Sigmoid colon (tissue), 7 donors: ENCODE data around the gene ARL5A. TPM values are rescaled to one million over a fixed set of nuclear protein-coding genes. Genes with fewer than 3 reads are reported as not detected.
A peak's percentile ranks its signal among the peaks of the same experiment; 100 is the strongest.

ENCODE experiments used
- DNase-seq: peaks from one replicate; pipeline ENCODE4 v3.0.0-alpha.2; 2019
- H3K27ac ChIP-seq, 4 donors: fragments of 200-600 bp; sonication (generic); one replicate each; pipeline ENCODE4 v1.5.1; 2016 to 2019; ENCODE audit warnings: mild to moderate bottlenecking in 1 of 4
- H3K27me3 ChIP-seq, 3 donors: fragments of 200-600 bp; sonication (generic); one replicate each; pipeline ENCODE4 v1.5.1; 2019; ENCODE audit warnings: mild to moderate bottlenecking in 1 of 3
- H3K36me3 ChIP-seq, 4 donors: fragments of 200-600 bp; sonication (generic); one replicate each; pipeline ENCODE4 v1.5.1; 2016 to 2019
- H3K4me1 ChIP-seq, 4 donors: fragments of 200-600 bp; sonication (generic); one replicate each; pipeline ENCODE4 v1.5.1; 2017 to 2019
- H3K4me3 ChIP-seq, 4 donors: fragments of 200-600 bp; sonication (generic); one replicate each; pipeline ENCODE4 v1.5.1; 2017 to 2019; ENCODE audit warnings: mild to moderate bottlenecking in 2 of 4, moderate library complexity in 1 of 4
- H3K9me3 ChIP-seq, 4 donors: fragments of 200-600 bp in 3 of 4; sonication (generic) in 3 of 4; one replicate each; pipeline versions ENCODE4 v1.5.1 to v1.6.1; 2013 to 2019
- EP300 ChIP-seq, 4 donors: sonication (generic); formaldehyde crosslinking; IDR thresholded peaks; one replicate each; pipeline ENCODE4 v1.6.1; 2017; ENCODE audit warnings: antibody characterized with exemption in 4 of 4
- POLR2A ChIP-seq, 2 donors: fragments of 450-650 bp; IDR thresholded peaks; one replicate each; pipeline ENCODE4 v1.6.1; 2016; ENCODE audit warnings: antibody characterized with exemption in 2 of 2, mild to moderate bottlenecking in 2 of 2, moderate library complexity in 2 of 2
- POLR2AphosphoS5 ChIP-seq, 4 donors: sonication (generic); formaldehyde crosslinking; IDR thresholded peaks; one replicate each; pipeline ENCODE4 v1.6.1; 2017; ENCODE audit warnings: antibody characterized with exemption in 4 of 4
- WGBS, 2 donors: extraction: QIAGEN DNeasy Blood & Tissue Kit; methylation state at CpG; one replicate each; pipeline ENCODE4 v1.1.7; 2013; 5-methylcytosine and 5-hydroxymethylcytosine counted together
- intact Hi-C: fragments of 100-400 bp; cut with DNase I; formaldehyde crosslinking; loops from one replicate; pipeline ENCODE4 v1.15.1; 2023
- polyA plus RNA-seq, 3 donors: library from polyadenylated mRNA; stranded (reverse); fragments of 200-250 nt; gene quantifications; one replicate each; pipeline ENCODE4 v1.2.3, GENCODE V29; 2013
- total RNA-seq, 4 donors: library from RNA; depleted of rRNA; stranded (reverse); fragments of >200 nt; gene quantifications; one replicate each; pipeline ENCODE4 v1.1.0, GENCODE V29; 2016
- TF ChIP-seq, protein P1 (sequence below), 4 experiments: fragments of 450-650 bp in 3 of 4; fragments of 200-600 bp in 1 of 4; IDR thresholded peaks; one replicate each; pipeline ENCODE4 v1.5.1; 2016 to 2019; ENCODE audit warnings: antibody characterized with exemption in 4 of 4, mild to moderate bottlenecking in 3 of 4, moderate library complexity in 2 of 4
- donor health status: healthy with polysubstance abuse.
- donor health status: Bipolar disorder and iron deficiency.
- donor health status: healthy.

Gene ARL5A
- total and polyA plus RNA-seq, 7 donors = 12.7 to 46.4 (median 41.3) TPM

GRCh38 chr2:151830961-151831360 lies 2.7 kb upstream of the ARL5A start:
- Histone ChIP-seq H3K27ac (no peak overlapping the region), H3K36me3 (no peaks in the 10 kb centered on the region), H3K4me1 (peaks cover 0 to 16% (median 10%) of the 10 kb centered on the region in 4 donors), H3K9me3 (no peaks in the 10 kb centered on the region), H3K27me3 (no peaks in the 10 kb centered on the region), H3K4me3 (no peak overlapping the region)
- DNase-seq = no peak
- TF ChIP-seq EP300 (IDR thresholded peaks at IDR 0.05) = no peak
- TF ChIP-seq, protein P1, sequence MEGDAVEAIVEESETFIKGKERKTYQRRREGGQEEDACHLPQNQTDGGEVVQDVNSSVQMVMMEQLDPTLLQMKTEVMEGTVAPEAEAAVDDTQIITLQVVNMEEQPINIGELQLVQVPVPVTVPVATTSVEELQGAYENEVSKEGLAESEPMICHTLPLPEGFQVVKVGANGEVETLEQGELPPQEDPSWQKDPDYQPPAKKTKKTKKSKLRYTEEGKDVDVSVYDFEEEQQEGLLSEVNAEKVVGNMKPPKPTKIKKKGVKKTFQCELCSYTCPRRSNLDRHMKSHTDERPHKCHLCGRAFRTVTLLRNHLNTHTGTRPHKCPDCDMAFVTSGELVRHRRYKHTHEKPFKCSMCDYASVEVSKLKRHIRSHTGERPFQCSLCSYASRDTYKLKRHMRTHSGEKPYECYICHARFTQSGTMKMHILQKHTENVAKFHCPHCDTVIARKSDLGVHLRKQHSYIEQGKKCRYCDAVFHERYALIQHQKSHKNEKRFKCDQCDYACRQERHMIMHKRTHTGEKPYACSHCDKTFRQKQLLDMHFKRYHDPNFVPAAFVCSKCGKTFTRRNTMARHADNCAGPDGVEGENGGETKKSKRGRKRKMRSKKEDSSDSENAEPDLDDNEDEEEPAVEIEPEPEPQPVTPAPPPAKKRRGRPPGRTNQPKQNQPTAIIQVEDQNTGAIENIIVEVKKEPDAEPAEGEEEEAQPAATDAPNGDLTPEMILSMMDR (IDR thresholded peaks at IDR 0.05) = no peak
- no peak for TF ChIP-seq POLR2A (IDR thresholded peaks at IDR 0.05)
- TF ChIP-seq POLR2AphosphoS5 (IDR thresholded peaks at IDR 0.05) = no peak
- intact Hi-C loops = no loop called here
- 52 to 88% methylated on average over 2 of the region's 2 CpGs for WGBS, 2 donors

GRCh38 chr2:151828890-151829324 lies 686 bp upstream of the ARL5A start:
- no peak for TF ChIP-seq POLR2A (IDR thresholded peaks at IDR 0.05)
- TF ChIP-seq, protein P1 (IDR thresholded peaks at IDR 0.05) = no peak
- TF ChIP-seq EP300 (IDR thresholded peaks at IDR 0.05) = no peak
- TF ChIP-seq POLR2AphosphoS5 (IDR thresholded peaks at IDR 0.05) = no peak
- no peaks in the 10 kb centered on the region for H3K36me3 ChIP-seq
- intact Hi-C loops = loop anchor here (2.0 to 5.0 kb wide), 2 partner anchors 57 to 346 kb away; partner anchors contain the start of gene STAM2

GRCh38 chr2:151827564-151828142 lies 568 bp downstream of the ARL5A start:
- intact Hi-C loops = loop anchor here (2.0 to 5.0 kb wide), 2 partner anchors 55 to 347 kb away; partner anchors contain the start of gene STAM2
- H3K4me1 ChIP-seq = peaks cover 0 to 43% (median 29%) of the 10 kb centered on the region in 4 donors
- H3K36me3 ChIP-seq = no peaks in the 10 kb centered on the region
- H3K27ac ChIP-seq = peak overlapping the region; percentile 88 to 90 (median 88)
- H3K9me3 ChIP-seq = no peaks in the 10 kb centered on the region
- TF ChIP-seq, protein P1 (IDR thresholded peaks at IDR 0.05) = no peak
- TF ChIP-seq POLR2AphosphoS5 (IDR thresholded peaks at IDR 0.05) (no peak), EP300 (IDR thresholded peaks at IDR 0.05) (no peak), POLR2A (IDR thresholded peaks at IDR 0.05) (no peak)
- 0 to 1% methylated on average over 38 of the region's 38 CpGs for WGBS, 2 donors
- H3K4me3 ChIP-seq = peak overlapping the region; percentile 82 to 98 (median 92)
- peak; percentile 84 for DNase-seq
- H3K27me3 ChIP-seq = no peaks in the 10 kb centered on the region

More at GRCh38 chr2:151828890-151829324, 686 bp upstream of the ARL5A start:
- WGBS, 2 donors = 82 to 88% methylated on average over 5 of the region's 5 CpGs
- no peak for DNase-seq
- Histone ChIP-seq H3K4me1 (peaks cover 0 to 34% (median 23%) of the 10 kb centered on the region in 4 donors), H3K27me3 (no peaks in the 10 kb centered on the region), H3K4me3 (peak overlapping the region; percentile 82 to 98 (median 92)), H3K27ac (peak overlapping the region; percentile 88 to 90 (median 88)), H3K9me3 (no peaks in the 10 kb centered on the region)

DNA sequence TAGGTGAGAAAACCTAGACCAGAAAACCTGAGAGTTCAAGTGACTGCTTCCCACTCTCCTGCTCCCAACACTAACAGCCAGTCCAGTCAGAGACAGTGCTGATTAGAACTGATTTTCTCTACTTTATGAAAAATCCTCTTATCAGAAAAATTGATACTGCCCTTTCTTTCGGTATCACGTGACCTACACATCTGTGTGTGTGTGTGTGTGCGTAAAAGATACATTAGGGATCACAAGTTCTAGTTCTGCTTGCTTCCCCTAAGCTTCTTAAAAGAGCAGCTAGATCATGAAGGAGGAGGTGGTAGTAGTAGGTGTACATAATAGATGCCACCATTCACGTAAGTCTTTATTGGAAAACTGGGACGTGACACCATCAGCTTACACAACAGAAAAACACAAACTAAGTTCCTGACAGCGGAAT lies 1.5 kb downstream of the ARL5A start:
- Histone ChIP-seq H3K27me3 (no peaks in the 10 kb centered on the region), H3K9me3 (no peaks in the 10 kb centered on the region), H3K27ac (peak overlapping the region in 3 of 4 donors; percentile 88 to 89 (median 88)), H3K36me3 (no peaks in the 10 kb centered on the region), H3K4me3 (peak overlapping the region; percentile 82 to 98 (median 92)), H3K4me1 (peaks cover 0 to 43% (median 29%) of the 10 kb centered on the region in 4 donors)
- no peak for TF ChIP-seq POLR2A (IDR thresholded peaks at IDR 0.05)
- no peak for TF ChIP-seq POLR2AphosphoS5 (IDR thresholded peaks at IDR 0.05)
- TF ChIP-seq EP300 (IDR thresholded peaks at IDR 0.05) = no peak
- TF ChIP-seq, protein P1 (IDR thresholded peaks at IDR 0.05) = no peak
- DNase-seq = no peak
- intact Hi-C loops = loop anchor here (5.0 kb wide), 1 partner anchor 54 kb away; no protein-coding TSS in a partner anchor
- 32 to 47% methylated on average over 6 of the region's 6 CpGs for WGBS, 2 donors
